Kasumi-1 (cell line): ENCODE measurements around the gene IRF2.

Experiments
- DNase-seq, 2 experiments: peaks; one replicate each; lab custom pipeline; 2025; lab: John Stamatoyannopoulos, UW

The IRF2 gene

GRCh38 chr4:184473499-184474262 is 669 bp downstream of the IRF2 start:
- DNase-seq: peak; percentile 49 to 55

- peak; percentile 42 to 52 for DNase-seq
Observed at GRCh38 chr4:184472614-184473498, 1.5 kb downstream of the IRF2 start.

GRCh38 chr4:184471881-184472613 is 2.3 kb downstream of the IRF2 start:
- peak; percentile 34 to 46 for DNase-seq

GRCh38 chr4:184470785-184471110 is 3.6 kb downstream of the IRF2 start:
- DNase-seq: no peak

GRCh38 chr4:184466634-184467033 is 7.7 kb downstream of the IRF2 start:
- DNase-seq: no peak

GRCh38 chr4:184464759-184465454 is 9.4 kb downstream of the IRF2 start:
- DNase-seq: no peak

GRCh38 chr4:184463856-184464255 is 10.5 kb downstream of the IRF2 start:
- DNase-seq: no peak

- no peak for DNase-seq
Observed at GRCh38 chr4:184463158-184463557, 11.2 kb downstream of the IRF2 start.

- DNase-seq: no peak
Observed at GRCh38 chr4:184462724-184463123, 11.6 kb downstream of the IRF2 start.

- no peak for DNase-seq
Observed at GRCh38 chr4:184461711-184462441, 12.5 kb downstream of the IRF2 start.

GRCh38 chr4:184460499-184461285 is 13.7 kb downstream of the IRF2 start:
- DNase-seq: peak; percentile 51 to 66

- DNase-seq: no peak
Observed at GRCh38 chr4:184459413-184459812, 14.9 kb downstream of the IRF2 start.

- no peak for DNase-seq
Observed at GRCh38 chr4:184457535-184458249, 16.7 kb downstream of the IRF2 start.

GRCh38 chr4:184456337-184456736 is 18.0 kb downstream of the IRF2 start:
- DNase-seq: no peak

GRCh38 chr4:184455299-184455698 is 19.1 kb downstream of the IRF2 start:
- no peak for DNase-seq

GRCh38 chr4:184453365-184454160 is 20.8 kb downstream of the IRF2 start:
- DNase-seq: peak; percentile 93 to 96

- DNase-seq: no peak
Observed at GRCh38 chr4:184452740-184453139, 21.6 kb downstream of the IRF2 start.

- peak; percentile 55 to 66 for DNase-seq
Observed at GRCh38 chr4:184451726-184452125, 22.6 kb downstream of the IRF2 start.
